T-helper 1 cell (primary cell): ENCODE measurements around the gene ATP6V0A1.
"Not testable (repeated sequence)": the region's sequence is repeated elsewhere in the genome, so short reads cannot be mapped to it uniquely, and the experiment has no call there.

Experiments
- DNase-seq, 5 donors: peaks; one replicate each; pipeline ENCODE4 v3.0.0-alpha.2; 2012 to 2020
- total RNA-seq, 4 donors: gene quantifications; one replicate each; lab custom pipeline; 2026; lab: John Stamatoyannopoulos, UW

The ATP6V0A1 gene
- total RNA-seq, result 5.9 to 10.6 (median 8.2) reads per million in 4 donors

DNA sequence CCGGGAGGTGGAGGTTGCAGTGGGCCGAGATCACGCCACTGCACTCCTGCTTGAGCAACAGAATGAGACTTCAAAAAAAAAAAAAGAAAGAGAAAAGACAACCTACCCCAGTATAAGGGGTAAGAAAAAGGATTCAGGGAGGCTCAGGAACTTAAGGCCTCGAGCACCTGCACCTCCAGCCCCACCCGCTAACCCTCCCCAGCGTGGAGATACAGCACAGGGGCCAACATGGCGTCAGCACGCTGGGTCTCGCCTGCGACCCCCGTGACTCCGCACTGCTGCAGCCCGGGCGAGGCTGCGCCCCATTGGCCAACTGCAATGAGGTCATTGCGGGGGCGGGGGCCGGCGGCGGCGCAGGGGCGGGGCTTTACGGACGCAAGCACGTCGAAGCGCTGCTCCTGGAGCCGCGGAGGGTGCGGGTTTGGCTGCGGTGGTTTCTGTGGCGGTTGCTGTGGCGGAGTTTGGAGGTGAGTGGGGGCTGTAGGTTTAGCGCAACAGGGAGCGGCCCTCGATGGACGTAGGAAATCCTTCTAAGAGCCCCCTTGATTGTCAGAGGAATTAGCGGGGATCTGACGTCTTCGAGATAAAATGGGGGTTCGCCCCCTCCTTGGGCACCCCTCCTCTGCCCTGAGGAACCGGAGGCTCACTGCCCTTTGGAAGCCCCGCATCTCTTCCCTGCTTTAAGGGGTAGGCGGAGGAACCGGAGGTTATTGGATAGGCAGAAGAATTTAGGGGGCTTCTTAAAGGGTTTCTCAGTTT lies at the start of gene ATP6V0A1:
ATP6V0A1 (plus strand) TSS at position 382 of the 759 bp plus-strand sequence. CDS start 2,017 bp downstream, outside the sequence.
- DNase-seq, result peak; percentile 62 to 86 (median 79)

DNA sequence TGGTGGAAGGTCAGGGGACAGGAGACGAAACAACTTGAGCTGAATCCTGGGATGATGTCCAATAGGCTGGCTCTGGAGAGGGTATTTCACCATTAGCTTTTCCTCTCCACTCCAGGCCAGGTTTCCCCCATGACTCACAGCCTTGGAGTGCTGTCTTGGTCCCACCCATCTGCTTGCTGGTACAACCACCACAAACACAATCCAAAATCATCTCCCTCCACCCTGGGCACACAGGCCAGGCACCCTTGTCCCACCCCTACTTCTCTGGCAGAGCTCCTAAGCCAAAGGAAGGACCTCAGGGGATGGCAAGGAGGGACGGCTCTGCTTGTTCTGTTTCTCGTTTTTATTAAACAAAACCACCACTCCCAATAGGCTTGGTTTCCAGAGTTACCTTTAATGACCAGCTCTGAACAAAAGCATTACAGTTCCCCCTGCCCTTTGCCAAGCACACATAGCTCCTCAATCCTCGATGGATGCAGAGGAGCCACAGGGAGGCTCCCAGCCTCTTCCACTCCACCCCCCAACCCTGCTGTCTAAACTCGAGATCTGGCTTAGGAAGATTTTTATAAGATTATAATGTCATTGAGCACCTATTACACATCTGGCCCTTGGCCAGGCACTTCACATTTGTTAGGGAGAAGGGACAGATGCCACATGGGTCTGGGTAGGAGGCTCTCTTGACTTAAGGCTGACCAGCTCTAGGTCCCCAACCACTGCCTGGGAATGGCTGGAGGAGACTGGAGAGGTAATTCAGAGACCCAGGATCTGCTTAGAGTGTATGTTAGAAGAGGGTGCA lies 49.0 kb upstream of the ATP6V0A1 start:
- DNase-seq, result no peak

DNA sequence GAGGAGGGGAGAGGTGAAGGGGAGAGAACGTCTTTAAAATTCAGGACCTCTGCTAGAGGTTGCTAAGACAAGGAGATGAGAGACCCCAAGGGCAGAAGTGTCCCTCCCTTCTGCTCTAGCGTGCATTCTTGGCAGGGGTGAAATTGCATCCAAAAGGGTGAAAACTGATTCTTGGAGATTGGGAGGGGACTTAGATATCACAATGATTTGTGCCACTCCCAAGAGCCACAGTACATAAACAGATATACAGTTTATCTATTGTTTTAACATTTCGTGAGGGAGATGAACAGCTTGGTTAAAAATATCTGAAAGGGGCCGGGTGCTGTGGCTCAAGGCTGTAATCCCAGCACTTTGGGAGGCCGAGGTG lies 48.4 kb upstream of the ATP6V0A1 start:
- DNase-seq, result no peak

DNA sequence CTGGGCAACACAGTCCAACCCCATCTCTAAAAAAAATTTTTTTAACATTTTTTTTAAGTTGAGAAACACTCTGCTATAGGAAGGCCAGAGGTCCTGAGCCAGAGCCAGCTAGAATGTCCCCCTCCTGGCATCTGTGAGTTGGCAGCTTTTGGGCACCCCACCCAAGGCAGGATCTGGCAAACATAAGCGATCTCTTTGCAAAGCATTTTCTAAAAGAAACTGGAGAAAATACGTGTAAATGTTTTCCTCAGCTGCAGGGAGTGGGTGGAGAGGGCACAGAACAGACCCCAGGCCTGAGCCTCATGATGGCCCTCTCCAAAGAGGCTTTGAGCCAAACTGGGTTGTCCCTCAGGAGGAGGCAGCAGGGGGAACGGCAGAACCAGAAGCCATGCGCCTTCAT lies 47.3 kb upstream of the ATP6V0A1 start:
- no peak for DNase-seq

DNA sequence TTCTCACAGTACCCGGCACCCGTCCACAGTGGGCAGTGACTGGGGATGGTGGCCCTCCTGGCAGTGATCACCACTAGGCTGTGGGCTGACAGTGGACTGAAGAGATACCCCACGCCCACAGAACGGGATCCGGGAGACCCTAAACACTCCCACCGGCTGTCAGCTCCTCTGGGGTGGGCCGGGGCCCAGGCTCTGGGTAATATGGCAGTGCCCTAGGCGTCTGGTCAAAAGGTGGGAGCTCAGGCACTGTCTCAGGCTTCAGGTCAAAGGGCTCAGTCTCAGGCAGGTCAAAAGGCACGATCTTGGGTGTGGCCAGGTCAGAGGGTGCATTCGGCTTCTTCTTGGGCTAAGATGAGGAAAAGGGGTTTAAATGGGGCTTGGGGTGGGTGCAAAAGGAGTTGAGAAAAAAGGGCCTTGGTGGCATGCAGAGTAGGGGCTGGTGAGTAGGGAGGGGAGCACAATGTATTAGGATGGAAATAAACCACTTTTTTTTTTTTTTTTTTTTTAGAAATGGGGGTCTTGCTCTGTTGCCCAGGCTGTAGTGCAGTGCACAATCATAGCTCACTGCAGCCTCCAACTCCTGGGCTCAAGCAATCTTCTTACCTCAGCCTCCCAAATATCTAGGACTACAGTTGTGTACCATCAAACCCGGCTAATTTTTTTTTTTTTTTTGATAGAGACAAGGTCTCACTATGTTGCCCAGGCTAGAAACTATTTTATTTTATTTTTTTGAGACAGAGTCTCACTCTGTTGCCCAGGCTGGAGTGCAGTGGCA lies 46.6 kb upstream of the ATP6V0A1 start:
- no peak for DNase-seq

DNA sequence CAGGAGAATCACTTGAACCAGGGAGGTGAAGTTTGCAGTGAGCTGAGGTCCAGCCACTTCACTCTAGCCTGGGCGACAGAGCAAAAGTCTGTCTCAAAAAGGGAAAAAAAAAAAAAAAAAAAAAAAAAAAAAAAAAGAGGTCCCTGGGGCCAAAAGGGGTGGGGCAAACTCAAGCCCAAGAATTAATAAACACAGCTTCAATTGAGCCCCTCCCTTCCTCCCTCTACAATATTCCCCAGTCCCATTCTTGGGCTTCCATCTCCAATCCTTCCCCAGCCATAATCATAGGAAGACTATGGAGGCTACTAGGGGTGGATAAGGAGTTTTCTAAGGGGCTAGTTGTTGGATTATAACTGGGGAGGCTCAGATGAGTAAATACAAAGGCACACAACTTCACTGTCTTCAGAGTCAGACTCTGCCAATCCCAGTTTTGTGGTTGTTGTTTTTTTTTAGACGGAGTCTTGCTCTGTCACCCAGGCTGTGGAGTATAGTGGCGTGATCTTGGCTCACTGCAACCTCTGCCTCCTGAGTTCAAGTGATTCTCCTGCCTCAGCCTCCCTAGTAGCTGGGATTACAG lies 45.1 kb upstream of the ATP6V0A1 start:
- DNase-seq, result no peak

DNA sequence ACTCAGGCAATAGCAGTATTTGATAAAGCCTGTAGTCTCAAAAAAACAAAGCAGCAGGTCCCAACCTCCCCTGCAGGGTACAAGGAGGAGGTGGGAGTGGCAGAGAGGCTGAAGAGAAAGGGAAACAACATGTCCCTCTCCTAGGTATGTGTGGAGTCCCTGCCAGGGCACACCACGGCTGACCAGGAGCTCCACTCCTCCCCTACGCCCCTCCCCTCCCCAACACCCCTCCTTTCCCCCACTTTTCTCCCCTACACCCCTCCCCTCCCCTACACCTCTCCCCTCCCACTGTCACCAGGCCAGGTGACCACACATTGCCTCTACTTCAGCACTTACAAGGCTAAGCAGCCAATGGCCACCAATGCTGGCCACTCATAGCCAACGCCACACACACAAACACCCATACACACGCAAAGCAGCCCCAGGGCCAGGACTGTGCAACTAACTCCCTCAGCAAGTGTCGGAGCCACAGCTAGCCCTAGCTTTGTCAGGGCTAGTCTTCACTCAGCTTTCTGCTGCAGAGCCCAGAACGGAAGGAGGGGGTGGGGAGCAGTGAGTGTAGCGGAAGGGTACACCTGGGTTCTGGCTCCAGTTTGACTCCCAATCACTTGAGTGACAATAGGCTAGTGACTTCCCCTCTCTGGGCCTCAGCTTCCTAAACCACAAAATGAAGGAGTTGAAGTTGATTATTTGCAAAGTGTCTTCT lies 43.8 kb upstream of the ATP6V0A1 start:
- peak in 2 of 5 donors; percentile 33 to 52 for DNase-seq

DNA sequence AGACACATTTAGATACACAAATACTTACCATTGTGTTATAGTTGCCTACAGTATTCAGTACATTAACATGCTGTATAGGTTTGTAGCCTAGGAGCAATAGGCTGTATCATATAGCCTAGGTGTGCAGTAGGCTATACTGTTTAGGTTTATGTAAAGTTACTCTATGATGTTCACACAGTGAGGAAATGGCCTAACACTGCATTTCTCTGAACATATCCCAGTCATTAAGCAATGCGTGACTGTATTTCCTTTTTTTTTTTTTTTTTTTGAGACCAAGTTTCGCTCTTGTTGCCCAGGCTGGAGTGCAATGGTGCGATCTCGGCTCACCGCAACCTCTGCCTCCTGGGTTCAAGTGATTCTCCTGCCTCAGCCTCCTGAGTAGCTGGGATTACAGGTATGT lies 40.7 kb upstream of the ATP6V0A1 start:
- DNase-seq, result not testable (repeated sequence)

DNA sequence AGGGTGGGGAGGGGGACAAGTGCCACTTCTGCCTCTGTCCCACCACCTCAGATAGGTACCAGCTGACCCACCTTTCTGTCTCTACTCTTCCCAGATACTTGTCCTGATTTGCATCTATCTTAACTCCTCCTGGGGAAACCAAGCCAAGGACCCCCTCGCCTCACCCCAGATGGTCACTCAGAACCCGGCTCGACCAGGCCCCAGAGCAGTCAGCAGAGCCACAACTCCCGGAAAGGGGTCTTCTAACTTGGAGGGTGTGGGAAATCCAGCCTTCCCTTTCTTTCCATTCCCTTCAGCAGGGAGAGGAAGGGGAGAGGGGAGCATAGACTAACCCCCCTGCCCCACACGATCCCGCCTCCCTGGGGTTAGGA lies 37.6 kb upstream of the ATP6V0A1 start:
- no peak for DNase-seq

DNA sequence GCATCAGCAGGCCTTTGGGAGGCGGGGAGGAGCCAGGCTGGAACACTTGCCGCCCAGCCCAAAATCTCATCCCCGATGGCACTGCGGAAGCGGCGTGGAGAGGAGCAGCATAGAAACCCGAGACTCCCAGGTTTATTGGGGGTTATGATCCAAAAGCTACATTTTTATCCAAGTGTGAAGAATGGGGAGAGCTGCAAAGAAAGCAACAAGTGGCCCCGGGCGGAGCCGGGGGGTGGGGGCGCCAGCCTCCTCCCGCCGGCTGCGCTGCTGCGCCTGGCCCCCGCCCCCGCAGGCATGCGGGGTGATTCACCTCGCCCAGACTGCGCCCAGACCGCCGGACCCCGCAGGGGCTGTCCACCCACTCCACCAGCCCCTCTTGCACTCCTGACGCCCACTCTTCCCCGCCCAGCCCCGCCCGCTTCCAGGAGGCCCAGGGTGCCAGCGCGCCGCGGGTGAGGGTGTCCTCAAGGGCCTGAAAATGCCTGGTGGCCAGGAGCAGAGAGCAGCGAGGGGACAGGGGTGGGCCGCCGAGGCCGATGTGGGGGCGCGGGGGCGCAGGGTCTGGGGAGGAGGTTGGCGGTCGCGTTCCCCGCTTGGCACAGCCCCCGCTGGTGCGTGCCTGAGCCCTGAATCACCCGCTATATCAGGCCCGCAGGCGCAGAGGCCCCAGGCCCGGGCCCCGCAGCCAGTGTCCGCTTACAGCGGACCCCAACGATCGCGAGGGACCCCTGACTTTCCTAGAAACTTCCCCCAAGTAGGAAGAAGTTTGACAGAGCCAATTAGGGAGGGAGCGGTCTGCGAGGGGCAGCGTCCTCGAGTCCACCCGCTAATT lies 37.0 kb upstream of the ATP6V0A1 start:
- DNase-seq, result no peak

DNA sequence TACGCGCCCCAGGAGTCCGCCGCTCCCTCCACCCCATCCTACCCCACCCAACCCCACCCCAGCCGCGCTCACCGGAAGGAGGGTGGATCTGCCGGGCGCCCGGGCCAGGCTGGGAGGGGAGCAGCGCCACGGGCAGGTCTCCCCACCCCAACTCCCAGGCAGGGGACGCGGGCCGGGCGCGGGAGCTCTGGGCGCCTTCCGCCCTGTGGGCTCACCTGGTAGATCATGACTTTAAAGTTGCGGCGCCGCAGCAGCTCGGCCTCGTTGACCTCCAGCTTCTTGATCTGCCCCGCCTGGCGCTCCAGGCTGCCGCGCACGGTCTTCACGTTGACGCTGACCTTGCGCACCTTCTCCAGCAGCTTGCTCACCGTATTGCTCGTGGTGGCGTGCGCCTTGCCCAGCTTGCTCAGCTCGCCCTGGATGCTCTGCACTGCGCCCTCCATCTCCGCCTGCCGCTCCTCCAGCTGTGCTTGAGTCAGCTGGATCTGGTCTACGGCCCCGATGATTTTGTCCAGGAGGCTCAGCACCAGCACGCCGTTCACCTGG lies 36.2 kb upstream of the ATP6V0A1 start:
- peak in 1 of 5 donors; percentile 23 for DNase-seq

DNA sequence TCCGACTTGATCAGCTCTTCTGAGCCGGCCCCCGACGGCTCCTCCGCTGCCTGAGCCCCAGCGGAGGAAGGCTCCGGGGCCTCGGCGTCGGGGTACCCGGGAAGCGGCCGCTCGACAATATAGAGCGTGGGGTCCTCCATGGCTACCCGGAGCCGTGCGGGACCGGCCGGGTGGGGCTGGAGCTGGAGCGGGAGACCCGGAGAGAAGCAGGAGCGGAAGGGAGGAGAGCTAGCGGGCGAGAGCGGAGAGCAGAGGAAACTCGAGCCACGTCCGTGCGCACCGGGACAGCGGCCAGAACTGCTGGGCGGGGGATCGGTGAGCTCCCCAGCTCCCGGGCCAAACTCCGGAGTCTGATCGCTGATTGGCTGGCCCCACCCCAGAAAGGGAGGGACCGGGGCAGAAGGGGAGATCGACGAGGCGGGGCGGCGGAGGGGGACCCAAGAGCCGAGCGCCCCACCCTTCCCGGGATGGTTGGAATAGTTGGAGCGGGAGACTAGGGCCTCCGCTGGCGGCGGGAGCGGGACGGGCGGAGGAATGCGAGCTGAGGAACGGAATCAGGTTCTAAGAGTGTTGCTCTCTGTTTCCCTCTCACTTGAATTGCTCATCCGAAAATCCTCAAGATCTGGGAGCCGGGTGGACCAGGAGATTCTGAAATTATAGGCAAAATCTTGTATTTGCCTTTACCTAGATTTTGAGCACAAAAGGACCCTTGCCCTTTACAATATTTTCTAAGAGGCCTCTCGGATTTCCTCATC lies 35.5 kb upstream of the ATP6V0A1 start, which contains the start of gene CAVIN1:
CAVIN1 (minus strand) TSS at position 299 of the 755 bp plus-strand sequence; CDS start at position 140, 159 bp downstream.
- DNase-seq, result no peak

DNA sequence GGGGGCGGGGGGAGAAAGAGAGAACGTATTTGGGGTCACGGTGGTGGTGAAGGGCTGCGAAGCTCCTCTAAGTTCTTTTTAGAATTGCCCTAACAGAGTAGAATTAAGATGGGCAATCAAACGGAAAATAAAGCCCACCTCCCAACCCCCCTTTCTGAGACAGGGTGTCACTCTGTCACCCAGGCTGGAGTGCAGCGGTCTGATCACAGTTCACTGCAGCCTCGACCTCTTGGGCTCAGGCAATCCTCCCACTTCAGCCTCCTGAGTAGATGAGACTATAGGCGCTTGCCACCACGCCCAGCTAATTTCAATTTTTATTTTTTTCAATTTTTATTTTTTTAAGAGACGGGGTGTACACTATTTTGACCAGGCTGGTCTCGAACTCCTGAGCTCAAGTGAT lies 34.9 kb upstream of the ATP6V0A1 start:
- no peak for DNase-seq

DNA sequence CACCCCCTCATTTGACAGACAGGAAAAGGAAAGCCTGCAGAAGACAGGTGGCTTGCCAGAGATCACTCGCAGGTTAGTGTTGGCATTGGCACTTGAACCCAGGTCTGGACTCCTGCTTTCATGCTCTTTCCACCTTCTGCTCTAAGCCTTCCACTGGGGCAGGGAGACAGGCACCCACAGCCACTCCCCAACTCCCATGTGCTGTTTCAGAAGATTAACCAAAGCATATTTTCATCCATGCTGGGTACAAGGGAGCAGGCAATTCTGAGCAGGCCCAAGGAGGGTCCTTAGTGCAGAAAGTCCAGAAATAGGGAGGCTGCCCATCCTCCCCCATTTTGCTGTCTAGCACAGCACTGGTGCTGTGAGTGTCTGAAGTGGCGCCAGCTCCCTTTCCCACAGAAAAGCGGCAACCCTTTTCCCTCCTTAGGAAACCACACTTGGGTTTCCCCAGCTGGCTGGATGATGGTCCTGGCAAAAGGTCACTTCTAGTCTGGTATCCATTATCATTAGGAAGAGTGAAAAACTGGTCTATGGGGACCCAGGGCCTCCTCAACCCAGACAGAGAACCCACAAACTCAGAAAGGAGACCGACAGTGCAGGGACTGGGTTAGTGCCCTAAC lies 33.6 kb upstream of the ATP6V0A1 start:
- DNase-seq, result no peak

DNA sequence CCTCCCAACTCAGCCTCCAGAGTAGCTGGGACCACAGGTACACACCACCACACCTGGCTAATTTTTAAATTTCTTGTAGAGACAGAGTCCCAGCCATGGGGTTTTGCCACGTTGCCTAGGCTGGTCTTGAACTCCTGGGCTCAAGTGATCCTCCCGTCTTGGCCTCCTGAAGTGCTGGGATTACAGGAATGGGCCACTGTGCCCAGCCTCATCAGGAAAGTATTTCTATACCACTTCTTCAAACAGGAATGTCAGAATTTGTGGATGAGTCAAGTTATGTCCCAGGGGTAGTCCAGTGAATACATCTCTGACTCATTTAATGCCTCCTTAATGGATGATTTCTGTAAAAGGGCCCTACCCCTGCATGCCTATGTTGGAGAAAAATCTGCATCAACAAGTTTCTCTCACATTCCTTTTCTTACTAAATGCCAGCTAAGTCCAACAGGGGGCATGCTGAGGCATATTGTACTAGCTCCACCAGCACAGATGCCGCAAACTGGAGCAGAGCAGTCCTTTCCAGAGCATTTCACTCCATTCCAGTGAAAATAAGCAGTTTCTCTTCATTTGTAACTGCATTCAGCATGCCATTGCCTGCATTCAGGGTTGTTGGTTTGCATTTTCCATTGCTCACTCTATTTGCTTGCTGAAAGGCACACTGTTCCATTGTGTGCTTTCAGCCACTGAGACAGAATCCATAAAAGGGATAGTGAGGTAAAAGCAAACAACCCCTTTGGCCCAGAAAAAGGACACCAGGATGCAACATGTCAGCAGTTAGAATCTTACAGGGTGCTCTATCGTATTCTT lies 30.3 kb upstream of the ATP6V0A1 start:
- peak in 2 of 5 donors; percentile 39 to 40 for DNase-seq

DNA sequence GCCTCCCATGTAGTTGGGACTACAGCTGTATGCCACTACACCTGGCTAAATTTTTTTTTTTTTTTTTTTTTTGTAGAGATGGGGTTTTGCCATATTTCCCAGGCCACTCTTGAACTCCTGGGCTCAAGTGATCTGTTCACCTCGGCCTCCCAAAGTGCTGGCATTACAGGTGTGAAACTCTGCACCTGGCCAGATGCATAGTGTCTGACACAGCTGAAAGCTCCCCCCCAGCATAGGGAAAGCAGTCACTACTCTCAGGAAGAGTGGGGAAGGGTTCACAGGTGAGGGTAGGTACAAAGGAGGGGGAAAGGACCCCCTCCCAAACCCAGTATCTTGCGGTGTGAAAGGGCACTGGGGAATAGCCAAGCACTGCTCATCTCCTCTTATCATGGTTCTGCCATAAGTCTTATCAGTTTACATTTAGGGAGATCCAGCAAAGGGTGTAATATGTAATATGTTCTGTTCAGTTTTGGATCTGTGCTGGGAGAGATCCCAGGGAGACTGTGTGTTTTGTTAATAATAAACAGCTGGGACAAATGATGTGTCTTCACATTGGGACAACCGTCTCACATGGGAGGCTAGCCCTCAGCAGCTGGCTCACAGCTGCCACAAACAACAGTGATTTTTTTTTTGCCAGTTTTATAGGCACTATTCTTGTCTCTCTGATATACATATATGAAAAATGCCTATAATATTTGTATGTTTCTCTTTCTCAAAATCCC lies 28.8 kb upstream of the ATP6V0A1 start:
- DNase-seq, result no peak

DNA sequence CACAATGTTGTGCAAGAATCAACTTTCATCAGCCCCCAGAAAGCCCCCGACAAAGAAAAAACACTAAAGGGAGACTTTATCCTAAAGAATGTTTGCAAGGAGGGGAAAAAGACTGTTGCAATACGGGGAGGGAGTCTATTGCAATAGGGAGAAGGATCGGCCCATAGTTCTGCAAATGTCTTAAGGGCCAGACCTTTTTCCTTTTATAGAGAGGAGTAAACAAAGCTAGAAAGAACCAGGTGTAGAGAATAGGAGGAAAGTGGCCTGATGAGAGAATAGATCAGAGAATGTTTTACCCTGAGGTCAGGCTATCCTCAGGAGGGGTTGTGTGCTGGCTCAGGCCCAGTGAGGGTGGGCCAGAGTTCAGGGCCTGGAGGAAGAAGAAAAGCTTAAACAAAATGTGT lies 26.9 kb upstream of the ATP6V0A1 start:
- no peak for DNase-seq

DNA sequence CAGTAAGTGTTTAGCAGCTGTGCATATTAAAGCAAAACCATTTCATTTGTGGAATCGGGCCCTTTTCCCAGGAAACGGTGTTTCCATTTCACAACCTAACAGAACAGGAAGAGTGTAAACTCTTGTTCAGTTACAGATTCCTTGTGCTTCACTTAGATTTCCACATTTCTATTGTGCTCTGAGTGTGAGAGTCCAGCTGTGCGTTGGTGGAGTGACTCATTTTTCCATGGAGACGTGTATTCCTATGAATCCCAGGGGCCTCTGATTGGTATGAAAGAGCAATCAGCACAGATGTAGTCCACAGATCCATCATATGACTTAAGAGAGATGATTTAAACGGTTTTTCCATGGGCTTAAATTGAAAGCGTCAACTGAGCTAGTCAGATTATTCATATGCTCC lies 22.3 kb upstream of the ATP6V0A1 start:
- no peak for DNase-seq
